NCI-H1417 (cell line): ENCODE results near the gene TMBIM6.
"Not testable (repeated sequence)": the region's sequence is repeated elsewhere in the genome, so short reads cannot be mapped to it uniquely, and the experiment has no call there.

ENCODE experiments used
- DNase-seq, 3 experiments: peaks; one replicate each; lab custom pipeline; 2025; lab: John Stamatoyannopoulos, UW

TMBIM6 gene

DNA sequence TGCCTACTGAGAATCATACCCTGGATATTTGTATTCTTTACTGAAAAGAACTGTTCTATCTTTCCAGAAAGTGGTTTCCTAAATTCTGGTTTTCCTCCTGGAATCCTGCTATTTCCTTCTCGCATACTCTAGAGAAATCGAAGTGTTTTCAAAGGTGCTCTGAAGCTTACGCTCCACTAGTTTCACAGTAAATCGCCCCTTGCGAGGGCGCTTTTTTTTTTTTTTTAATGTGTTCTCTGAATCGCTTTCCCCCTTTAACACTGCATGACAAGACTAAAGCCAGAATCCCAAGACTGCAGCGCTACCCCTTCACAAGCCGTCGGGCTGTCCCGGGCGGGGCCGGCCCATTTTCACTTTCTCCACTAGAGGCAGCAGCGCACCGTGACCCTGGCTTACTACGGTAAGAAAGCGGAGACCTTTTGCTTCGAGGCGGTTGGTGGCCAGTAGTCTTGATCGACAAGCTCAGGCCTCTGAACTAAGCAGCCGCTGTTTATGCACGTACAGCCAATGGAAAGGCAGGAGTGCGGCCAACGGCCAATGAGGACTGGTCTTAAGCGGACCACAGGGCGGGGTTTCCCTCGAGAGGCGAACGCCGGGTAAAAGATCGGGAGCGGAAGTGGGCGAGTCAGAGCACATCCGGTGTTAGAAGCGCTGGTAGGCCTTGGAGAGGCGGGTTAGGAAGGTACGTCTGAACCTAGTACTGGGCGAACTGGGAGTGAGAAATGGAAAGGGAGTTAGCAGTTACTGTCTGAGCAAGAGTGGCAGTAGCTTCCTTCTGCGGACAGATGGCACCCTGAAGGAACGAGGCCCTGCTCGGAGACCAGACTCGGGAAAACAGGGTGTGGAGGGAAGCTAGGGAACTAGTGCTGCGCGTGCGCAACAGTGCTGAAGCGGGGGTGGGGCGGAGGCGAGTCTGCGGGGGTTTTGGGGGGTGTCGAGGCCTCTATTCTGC lies at the start of gene TMBIM6:
Gene TMBIM6 (plus strand): TSS at position 628 of the 952 bp plus-strand sequence. CDS start 10,937 bp downstream, outside the sequence.
- peak; percentile 99 to 100 (median 100) for DNase-seq

GRCh38 chr12:49692851-49693250 lies 48.5 kb upstream of the TMBIM6 start:
- no peak for DNase-seq

- DNase-seq, result no peak
Observed at GRCh38 chr12:49693931-49694444, 47.4 kb upstream of the TMBIM6 start.

GRCh38 chr12:49696723-49697122 lies 44.6 kb upstream of the TMBIM6 start:
- no peak for DNase-seq

- no peak for DNase-seq
Observed at GRCh38 chr12:49697808-49698207, 43.5 kb upstream of the TMBIM6 start.

GRCh38 chr12:49698619-49699545 lies 42.5 kb upstream of the TMBIM6 start:
- DNase-seq, result no peak

- no peak for DNase-seq
Observed at GRCh38 chr12:49702009-49702408, 39.3 kb upstream of the TMBIM6 start.

DNA sequence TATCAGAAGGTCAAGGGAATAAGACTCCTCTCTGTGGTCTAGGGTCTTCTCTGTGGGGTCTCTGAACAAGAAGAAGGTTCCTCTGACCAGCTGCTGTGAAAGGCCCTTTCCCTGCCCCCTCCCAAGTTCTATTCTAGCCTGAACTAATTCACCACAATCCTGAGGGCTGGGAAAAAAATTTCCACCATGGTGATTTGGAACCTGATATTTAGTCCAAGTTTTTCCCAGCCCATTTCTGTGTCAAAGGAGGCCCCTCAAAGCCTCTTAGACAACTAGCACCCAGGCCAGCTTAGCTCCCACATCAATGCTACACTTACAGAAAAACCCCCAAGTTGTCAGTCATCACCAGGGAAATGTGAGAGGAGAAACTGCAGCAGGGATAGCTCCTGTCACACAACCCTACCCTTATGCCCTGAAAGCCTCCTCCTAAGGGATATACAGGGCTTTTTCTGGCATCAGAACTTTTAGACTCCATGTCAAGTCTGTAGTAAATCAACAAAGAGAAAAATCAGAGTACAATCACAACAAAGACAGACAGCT lies 38.6 kb upstream of the TMBIM6 start:
- DNase-seq, result no peak

GRCh38 chr12:49703647-49704137 lies 37.7 kb upstream of the TMBIM6 start:
- DNase-seq, result no peak

GRCh38 chr12:49705479-49706134 lies 35.8 kb upstream of the TMBIM6 start:
- no peak for DNase-seq

DNA sequence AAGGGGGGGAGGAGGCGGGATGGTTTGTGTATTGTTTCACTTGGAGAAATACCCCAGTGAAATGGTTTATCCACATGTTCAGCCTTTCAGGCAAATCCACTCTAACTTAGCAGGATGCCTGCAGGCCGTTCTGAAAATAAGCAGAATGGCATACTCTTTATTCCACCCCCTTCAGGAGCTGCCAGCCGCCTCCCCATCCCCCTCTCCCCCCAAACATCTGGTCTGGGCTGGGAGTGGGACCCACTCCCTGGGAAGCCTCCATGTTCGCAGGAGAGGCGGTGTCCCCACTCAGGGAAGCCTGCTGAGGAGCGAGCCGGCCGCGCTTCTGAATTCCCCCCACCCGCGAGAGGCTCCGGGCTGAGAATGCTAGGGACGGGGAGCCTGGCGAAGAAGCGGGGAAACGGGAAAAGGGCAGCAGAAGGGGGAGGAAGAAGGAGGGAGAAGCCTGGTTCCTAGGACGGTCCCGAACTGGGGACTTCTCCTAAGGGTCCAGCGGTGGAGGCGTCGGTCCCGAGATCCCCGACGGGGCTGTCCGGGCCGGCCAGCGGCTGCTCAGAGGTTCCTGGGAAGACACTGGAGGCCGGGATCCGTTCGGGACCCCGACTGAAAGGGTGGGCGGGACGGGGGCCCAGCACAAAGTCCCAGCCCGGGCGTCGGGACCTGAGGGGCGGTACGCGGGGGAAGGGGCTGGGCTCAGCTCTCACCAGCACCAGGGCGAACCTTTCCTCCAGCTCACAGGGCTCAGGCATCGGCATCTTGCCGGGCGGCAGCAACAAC lies 34.8 kb upstream of the TMBIM6 start:
- DNase-seq, result peak in 2 of 3 experiments; percentile 65 to 84

DNA sequence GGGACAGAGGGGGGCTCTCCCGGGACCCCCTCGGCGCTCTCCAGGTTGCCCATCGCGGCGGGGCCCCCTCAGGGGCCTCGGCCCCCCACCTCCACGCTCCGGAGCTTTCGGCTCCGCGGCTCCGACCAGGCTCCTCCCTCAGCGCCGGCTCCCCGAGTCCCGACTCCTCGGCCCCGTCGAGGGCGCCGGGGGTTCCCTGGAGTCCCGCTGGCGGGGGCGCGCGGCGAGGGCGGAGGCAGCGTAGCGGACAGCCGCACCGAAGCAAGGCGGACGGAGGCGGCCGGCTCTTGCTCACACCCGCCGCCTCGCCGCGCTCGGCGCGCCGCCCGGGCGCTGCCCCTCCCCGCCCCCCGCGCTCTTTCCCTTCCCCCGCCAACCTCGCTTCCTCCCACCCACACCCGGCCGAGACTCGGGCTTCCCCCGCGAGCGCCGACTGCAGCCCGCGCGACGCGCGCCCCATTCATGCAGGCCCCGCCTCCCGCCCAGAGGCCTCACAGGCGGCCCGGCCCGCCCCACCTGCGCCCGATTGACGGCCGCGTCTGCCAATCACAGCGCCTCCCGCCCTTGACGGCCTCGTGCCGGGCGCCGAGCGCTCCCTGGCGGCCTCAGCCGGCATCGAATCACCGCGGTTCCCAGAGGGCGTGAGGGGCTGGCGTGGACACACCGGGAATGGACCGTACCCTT lies 34.1 kb upstream of the TMBIM6 start, which contains the start of gene FMNL3:
Gene FMNL3 (minus strand): TSS at position 278 of the 684 bp plus-strand sequence. CDS start 225 bp downstream, at position 53.
- peak; percentile 98 for DNase-seq

DNA sequence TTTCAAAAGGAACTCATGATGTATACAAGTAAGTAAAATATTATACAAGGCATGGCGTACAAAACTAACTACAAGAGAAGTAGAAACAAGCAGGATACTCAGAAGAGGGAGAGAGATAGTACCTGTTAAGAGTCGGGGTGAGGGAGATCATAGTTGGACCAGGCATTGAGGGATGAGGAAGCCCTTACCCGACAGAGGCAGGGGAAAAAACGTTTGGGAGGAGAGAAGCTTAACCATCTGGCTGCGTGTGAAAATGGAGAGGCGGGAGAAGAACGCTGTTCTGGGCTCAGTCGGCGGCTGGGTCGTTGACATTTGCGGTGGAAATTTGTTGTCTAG lies 33.6 kb upstream of the TMBIM6 start:
- DNase-seq, result no peak

DNA sequence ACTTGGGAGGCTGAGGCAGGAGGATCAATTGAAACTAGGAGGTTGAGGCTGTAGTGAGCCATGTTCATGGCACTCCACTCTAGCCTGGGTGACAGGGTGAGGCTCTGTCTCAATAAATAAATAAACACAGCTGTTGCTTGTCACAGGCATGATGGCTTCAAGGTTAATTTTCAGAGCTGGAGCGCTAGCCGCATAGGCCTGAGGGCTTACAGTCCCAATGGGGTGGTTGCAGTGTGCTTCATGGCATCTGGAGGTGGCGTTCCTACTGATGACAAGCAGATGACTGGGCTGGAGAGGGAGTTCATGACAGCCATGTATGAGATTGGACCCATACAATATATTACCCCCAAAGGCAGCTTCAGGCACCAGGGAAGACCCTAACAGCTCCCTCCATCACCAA lies 32.5 kb upstream of the TMBIM6 start:
- peak in 2 of 3 experiments; percentile 7 to 52 for DNase-seq

GRCh38 chr12:49713952-49714351 lies 27.4 kb upstream of the TMBIM6 start:
- not testable (repeated sequence) for DNase-seq

DNA sequence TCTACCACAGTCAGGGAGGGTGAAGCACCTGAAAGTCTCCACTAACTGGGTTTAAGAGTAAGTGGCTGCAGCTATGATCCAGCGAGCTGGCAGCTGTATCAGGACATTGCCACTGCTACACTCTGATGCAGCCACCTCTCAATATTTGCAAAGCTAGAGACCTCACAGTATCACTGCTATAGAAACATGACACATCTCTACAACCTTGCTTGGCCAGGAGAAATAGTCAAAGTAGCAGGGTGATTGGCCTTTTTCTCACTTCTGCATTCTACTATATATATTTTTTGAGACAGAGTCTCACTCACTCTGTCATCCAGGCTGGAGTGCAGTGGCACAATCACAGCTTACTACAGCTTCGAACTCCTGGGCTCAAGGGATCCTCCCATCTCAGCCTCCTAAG lies 24.8 kb upstream of the TMBIM6 start:
- DNase-seq, result no peak

- DNase-seq, result not testable (repeated sequence)
Observed at GRCh38 chr12:49717800-49718199, 23.6 kb upstream of the TMBIM6 start.

DNA sequence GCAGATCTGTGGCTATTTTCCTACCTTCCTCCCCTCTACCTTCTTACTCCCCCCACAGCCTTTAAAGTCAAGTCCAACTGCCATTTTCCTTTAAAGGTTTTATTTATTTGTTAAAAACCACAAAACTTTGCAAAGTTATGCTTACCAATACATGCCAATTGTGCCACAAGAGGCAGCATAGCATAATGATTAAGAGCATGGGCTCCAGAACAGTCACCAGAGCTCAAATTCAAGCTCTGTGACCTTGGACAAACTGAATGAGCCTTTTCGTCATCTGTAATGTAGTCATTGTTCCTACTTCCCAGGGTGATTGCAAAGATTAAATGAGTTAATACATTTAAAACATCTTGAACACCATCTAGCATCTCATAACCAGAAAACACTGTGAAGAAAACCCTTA lies 21.1 kb upstream of the TMBIM6 start:
- DNase-seq, result no peak

- not testable (repeated sequence) for DNase-seq
Observed at GRCh38 chr12:49721355-49721754, 20.0 kb upstream of the TMBIM6 start.

- no peak for DNase-seq
Observed at GRCh38 chr12:49728446-49728845, 12.9 kb upstream of the TMBIM6 start.
